C4-2B (cell line): ENCODE results near the gene TACC3.

Experiments
- H3K27ac ChIP-seq: fragments of 450-650 bp; 2 replicates; pipeline ENCODE4 v1.5.1; 2017
- ZFX ChIP-seq: fragments of 450-650 bp; IDR thresholded peaks from 2 replicates; pipeline ENCODE4 v1.6.1; 2017
- TF ChIP-seq, protein P1 (sequence below): fragments of 450-650 bp; conservative IDR thresholded peaks from 2 replicates; pipeline ENCODE4 v1.5.1; 2017; ENCODE audit warnings: mild to moderate bottlenecking

TACC3 gene

DNA sequence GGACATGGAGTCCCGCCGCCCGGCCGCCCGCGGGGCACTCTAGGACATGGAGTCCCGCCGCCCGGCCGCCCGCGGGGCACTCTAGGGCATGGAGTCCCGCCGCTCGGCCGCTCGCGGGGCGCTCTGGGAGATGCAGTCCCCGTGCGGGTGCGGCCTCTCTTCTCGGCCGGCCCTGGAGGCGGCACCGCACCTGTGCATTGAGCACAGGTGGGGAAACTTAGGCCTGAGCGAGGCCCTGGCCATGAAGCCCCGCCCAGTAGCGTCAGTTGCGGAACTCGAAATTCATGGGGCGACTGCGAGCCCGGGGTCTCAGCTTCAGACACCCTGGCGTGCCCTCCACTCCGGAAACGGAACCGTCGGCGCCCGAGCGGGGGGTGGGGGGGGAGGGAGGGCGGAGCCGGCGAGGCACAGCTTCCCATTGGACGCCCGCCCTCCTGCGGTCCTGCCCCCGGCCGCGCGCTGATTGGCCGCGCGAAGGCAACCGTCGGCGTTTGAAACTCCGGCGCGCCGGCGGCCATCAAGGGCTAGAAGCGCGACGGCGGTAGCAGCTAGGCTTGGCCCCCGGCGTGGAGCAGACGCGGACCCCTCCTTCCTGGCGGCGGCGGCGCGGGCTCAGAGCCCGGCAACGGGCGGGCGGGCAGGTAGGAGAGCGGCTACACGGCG lies at the start of gene TACC3, which contains the start of gene TMEM129:
TSS of gene TACC3 (plus strand) at position 519 of the 663 bp plus-strand sequence. CDS start 1,901 bp downstream, outside the sequence.
TSS of gene TMEM129 (minus strand) at position 321 of the 663 bp plus-strand sequence. CDS start 486 bp downstream, outside the sequence.
- TF ChIP-seq ZFX: peak; percentile 65
- TF ChIP-seq, protein P1, sequence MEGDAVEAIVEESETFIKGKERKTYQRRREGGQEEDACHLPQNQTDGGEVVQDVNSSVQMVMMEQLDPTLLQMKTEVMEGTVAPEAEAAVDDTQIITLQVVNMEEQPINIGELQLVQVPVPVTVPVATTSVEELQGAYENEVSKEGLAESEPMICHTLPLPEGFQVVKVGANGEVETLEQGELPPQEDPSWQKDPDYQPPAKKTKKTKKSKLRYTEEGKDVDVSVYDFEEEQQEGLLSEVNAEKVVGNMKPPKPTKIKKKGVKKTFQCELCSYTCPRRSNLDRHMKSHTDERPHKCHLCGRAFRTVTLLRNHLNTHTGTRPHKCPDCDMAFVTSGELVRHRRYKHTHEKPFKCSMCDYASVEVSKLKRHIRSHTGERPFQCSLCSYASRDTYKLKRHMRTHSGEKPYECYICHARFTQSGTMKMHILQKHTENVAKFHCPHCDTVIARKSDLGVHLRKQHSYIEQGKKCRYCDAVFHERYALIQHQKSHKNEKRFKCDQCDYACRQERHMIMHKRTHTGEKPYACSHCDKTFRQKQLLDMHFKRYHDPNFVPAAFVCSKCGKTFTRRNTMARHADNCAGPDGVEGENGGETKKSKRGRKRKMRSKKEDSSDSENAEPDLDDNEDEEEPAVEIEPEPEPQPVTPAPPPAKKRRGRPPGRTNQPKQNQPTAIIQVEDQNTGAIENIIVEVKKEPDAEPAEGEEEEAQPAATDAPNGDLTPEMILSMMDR: no peak

DNA sequence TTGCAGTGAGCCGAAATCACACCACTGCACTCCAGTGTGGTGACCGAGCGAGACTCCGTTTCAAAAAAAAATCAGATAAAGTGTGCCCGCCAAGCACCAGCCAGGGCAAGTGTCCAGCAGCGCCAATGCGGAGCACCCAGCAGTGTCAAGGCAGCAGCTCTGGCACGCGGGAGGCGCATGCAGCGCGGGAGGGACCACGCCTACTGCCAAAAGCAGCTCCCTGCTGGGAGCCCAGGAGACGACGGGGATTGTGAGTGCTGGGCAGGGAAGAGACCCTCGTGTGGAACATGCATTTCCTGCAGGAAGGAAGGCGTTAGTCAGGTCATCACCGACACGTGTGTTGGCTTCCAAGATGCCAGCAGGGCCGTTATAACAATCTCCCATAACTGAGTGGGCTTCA lies 47.6 kb upstream of the TACC3 start:
- H3K27ac ChIP-seq: no peak overlapping the region
- TF ChIP-seq, protein P1: no peak
- no peak for TF ChIP-seq ZFX

More for the DNA sequence above, at the start of gene TACC3, which contains the start of gene TMEM129:
- H3K27ac ChIP-seq: peak within 1 kb of the TSS; percentile 97

DNA sequence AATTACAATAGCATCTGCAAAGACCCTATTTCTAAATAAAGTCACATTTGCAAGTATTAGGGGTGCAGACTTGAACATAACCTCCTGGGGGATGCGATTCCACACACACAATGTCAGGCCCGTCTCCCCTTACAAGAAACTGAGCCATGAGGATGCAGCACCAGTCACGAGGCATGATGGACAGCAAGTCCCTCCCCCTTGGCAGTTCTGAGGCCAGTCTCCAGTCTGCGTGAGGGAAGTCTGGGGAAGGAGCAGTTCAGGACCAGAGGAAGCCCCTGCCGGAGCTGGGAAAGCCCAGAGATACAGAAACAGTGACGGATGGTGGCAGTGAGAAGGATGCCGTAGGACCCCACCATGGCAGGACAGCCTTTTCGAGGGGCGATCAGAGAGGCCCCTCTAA lies 46.6 kb upstream of the TACC3 start:
- TF ChIP-seq ZFX: no peak
- TF ChIP-seq, protein P1: no peak
- H3K27ac ChIP-seq: no peak overlapping the region

DNA sequence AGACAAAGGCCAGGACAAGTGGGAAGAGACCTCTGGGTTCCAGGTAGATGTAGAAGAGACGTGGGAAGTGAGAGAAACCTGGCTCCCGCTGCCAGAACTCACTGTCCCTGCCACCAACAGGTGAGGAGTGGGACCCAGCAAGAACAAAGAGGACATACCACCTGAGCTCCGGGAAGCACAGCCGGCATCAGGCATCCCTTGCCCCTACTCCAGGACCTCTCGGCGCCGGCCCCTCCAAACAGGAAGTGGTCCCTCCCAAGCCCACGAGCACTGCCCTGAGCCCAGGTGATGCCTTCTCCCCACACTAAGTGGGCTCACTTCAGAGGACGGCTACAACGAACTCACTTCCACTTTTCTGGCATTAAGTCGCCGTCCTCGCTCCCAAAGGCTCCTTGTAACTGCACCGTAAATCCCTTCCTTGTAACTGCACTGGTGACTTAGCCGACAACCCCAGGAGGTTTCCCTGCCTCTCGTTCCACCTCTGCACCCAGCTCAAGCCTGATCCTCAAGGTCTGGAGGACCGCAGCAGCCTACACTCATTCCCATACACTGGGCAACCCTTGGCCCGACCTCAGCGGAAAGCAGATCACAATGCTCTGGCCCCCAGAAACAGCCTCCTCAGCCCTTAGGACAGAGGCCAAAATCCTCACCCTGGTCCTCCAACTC lies 46.1 kb upstream of the TACC3 start:
- H3K27ac ChIP-seq: no peak overlapping the region
- TF ChIP-seq, protein P1: no peak
- TF ChIP-seq ZFX: no peak

DNA sequence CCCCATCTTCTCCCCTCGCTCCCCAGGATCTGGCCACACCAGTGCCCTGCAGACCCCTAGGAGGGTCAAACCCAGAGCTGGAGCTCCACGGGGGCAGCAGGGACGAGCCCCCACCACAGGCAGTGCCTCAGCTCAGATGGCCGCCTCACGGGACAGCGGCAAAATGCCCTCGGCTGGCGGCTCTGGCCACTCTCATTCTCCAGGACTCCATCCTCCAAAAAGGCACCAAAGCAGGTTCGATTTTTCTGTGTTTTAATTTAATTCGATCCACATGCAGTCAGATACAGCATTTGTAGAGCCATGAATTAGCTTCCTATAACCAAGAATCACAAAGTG lies 45.6 kb upstream of the TACC3 start:
- TF ChIP-seq, protein P1: no peak
- no peak overlapping the region for H3K27ac ChIP-seq

DNA sequence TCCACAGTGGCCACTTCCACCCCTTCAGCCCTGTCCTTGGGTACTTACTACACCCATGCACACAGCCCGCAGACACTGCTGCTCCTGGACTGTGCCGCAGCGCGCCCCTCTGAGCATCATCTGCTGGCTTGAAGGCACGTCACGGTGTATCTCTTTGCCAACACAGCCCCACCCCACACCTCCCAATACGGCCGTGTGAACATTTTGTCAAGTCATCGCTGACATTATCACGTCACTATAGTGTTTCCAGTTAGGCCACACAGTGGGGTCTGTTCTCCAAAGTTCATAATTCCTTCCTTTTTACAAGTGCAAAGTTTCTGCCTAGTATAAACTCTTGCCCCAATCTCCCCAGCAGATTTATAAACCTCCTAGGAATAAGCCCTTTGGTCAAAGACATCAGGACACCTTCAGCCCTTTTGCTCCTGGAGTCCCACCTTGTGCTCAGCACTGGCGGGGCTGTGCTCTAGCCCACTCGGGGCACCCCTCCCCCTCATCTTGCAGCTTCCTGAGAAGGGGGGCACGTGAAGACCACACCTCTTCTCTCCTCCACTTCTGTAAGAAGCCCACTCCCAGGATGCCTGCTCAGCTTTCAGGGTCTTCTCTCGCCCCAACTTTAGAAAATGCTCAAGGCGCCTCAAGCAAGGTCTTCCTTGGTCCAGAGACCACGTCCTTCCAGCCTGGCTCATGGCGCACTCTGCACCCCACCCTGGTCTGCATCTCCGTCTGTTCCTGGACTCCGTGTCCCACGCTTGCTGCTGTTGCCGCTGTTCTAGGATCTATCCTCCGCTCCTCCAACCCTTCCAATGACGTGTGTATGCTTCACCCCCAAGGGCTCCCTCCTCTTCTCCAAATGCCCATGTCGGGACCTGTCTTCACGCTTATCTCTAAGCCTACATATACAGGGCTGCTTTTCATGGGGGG lies 44.5 kb upstream of the TACC3 start:
- H3K27ac ChIP-seq: no peak overlapping the region
- TF ChIP-seq, protein P1: no peak
- TF ChIP-seq ZFX: no peak
